SW480 (cell line): Measurements from ENCODE around the gene DNLZ.

Experiments
- DNase-seq: peaks from one replicate; pipeline ENCODE4 v3.0.0-alpha.2; 2016; ENCODE audit warnings: low spot score

DNLZ gene

DNA sequence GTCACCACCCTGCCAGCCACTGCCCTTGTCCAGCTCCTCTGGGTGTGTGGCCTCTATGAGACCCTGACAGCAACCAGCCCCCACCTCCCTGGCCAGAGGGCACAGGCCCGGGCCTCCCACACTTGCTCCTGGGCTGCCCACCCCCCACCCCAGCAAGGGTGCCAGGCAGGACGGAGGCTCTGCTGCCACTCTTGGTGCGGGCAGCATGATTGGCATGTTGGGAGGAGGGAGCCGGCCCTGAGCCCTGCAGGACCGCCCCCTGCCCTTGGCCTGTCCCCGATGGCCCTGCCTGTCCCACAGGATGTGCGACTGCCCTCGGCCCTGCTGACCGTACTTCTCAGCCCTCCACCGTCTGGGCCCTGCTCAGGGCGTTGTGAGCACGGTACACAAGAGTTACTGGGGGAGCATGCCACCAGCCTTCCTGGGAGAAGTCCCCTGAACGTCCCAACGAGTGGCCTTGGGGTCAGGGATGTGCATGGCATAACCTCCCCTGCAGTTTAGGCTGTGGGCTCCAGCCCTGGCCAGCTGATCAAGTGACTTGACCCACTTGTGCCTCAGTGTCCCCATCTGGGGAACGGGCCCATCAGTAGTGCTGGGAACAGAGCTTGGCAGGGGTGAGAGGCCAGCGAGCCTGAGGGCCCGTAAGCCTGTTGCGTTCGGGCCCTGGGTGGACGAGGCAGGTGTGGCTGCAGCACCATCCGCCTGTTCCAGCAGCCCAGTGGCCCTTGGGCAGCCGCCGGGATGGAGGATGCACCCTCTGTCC is 20.2 kb downstream of the DNLZ start:
- no peak for DNase-seq

DNA sequence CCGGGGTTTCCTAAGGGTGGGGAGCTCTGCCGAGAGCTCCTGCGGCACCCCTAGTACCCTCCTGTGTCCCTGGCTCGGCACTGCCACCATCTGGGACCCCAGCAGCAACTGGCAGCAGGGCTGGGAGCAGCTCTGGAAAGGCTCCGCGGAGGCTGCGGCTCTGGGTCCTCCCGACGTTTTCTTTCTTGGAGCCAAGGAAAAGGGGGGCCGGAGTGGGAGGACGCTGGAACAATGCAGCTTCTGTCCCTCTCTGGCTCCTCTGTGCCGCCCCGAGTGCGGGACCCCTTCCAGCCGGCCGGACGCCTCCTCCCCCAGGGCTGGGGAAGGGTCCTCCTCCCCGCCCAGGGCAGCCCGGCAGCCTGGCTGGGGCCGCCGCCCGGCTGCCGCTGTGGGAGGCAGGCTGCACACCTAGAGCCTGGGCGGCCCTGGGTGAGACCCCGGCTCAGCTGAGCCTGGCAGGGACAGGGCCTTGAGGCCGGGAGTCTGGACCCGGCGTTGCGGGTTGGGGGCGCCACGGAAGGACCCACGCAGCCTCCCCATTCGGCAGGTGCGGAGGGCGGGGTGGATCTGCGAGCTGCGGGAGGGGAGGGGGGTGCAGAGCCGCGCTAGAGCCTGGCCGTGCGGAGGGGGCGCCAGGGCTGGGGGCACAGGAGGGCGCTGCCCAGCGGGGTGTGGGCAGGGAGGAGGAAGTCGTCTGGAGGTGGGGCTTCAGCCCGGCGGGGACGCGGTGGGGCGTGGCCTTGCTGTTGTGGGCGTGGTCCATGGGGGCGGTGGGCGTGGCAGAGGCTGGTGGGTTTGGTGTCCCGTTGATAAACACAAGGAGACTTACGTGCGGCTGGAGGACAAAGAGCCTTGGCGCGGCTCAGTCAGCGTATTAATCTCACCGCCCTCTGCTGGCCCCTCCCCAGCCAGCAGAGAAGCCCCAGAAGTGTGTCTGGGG is 21.1 kb downstream of the DNLZ start:
- DNase-seq = peak; percentile 52

DNA sequence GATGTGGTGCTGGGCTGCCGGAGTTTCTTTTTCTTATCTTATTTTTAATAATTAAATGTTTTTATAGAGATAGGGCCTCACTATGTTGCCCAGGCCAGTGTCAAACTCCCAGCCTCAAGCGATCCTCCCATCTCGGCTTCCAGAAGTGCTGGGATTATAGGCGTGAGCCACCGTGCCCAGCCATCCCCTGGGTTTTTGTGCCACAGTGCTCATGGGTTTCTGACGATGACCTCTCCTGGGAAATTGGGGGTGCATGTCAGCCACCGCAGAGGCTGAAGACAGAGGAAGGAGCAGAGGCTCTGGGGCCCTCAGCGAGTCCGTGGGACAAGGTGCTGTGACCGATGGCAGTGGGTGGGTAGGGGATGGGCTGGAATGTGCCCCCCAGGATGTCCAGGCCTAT is 21.8 kb downstream of the DNLZ start:
- DNase-seq = no peak

DNA sequence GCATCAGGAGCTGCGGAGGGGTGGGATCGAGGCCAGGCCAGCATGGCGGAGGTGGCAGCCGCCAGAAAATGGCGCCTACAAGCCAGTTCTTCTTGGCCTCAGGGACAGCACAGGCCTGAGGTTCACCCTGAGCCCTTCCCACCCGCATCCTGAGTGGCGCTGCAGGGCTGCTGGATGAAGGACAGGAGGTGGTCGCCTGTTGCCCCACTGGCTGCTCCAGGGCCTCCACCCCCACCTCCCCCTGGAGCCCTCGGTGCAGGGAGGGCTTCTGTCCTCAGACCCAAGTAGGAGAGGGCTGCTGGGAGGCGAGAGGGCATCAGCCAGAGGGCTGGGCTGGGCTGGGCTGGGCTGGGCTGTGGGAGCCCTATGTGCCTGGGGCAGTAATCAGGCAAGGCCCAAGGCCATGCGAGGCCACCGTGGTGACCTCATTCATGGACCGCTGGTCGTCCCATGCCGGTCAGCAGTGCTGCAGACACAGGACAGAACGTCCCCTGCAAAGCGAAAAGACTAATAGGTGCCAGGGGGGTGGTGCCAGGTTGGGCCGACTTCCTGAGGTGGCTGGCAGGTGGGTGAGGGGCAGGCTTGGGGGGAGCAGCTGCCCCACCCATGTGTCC is 22.4 kb downstream of the DNLZ start:
- DNase-seq = no peak

DNA sequence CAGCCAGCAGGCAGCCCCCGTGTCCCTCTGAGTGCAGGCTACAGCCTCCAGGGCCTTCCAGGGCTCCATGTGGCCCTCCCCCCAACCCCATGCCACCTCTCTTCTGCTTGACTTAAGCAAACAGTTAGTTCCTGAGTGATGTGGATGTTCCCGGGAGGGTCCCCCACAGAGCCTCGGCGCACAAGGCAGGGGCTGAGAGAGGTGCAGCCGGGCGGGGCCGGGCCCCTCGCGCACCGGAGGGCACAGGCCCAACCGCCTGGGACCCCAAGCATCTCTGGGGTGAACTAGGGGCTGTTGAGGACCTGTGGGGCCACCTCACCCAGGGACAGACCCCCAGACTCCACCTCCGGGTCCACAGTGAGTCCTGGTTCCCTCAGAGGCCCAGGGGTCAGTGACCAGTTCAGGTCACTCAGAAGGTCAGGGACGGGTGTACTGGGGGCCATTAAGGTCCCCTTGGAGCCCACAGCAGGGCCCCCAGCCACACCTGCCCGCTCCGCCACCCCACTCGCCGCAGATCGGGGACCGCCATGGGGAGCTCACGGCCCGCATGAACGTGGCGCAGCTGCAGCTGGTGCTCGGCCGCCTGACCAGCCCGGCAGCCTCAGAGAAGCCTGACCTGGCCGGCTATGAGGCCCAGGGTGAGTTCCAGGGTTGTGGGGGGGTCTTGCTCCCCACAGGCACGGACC is 23.0 kb downstream of the DNLZ start:
- DNase-seq = no peak

DNA sequence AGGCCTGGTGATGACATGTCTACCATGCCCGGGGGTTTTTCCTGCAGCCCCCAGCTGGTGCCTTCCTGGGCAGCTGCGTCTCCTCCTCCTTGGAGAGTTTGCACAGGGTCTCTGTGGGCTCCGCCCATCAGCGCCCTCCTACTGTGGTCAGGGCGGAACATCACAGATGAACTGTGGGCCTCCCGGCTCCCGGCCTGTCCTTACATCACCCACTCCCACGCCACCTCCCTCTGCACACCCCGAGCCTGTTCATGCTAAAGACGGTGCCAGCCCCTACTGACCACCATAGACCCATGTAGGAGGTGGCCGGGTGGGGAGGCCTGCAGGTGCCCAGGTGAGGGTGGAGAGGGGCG is 23.6 kb downstream of the DNLZ start:
- DNase-seq = no peak

DNA sequence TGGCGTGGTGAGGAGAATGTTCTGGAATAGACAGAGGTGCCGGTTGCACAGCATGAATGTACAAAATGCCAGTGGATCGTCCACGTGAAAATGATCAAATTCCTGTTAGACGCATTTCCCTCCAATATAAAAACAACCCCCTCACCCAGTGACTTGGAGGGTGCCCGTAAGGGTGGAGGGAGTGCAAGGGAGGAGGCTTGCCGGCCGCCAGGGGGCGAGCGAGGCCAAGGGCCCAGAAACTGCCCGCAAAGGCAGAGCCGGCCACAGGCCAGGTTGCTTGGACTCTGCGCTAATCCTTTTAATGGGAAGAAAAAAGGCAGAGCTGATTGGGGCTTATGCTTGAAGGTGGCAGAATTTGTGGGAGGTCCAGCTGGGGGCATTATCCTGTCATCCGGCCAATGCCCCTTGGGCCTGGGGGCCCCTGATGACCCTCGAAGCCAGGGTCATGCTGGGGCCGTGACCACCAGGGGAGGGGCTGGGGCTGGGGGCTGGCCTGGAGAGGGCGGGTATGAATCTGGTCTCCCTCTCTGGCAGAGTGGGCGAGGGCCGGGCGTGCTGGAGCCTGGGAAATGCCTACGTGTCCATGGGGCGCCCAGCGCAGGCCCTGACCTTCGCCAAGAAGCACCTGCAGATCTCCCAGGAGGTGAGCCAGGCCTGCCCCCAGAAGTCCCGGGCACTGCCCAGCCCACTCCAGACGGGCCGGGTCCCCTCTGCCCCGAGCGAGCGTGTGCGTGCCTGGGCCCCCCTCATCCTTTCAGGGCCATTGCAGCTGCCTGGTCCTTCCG is 24.2 kb downstream of the DNLZ start:
- DNase-seq = peak; percentile 56

DNA sequence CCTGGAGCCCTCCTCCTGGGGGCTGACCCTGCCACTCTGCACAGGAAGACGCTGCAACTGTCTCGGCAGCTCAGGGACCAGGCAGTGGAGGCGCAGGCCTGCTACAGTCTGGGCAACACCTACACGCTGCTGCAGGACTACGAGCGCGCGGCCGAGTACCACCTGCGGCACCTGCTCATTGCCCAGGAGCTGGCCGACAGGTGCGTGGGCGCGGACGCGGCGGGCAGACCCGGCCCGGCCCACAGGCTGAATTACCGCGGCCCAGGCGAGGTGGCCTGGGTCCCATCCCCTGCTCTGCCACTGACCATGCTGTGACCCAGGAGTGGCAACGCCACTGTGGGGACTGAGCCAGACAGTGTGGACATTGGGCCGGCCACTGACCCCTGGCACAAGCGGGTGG is 25.0 kb downstream of the DNLZ start:
- no peak for DNase-seq

DNA sequence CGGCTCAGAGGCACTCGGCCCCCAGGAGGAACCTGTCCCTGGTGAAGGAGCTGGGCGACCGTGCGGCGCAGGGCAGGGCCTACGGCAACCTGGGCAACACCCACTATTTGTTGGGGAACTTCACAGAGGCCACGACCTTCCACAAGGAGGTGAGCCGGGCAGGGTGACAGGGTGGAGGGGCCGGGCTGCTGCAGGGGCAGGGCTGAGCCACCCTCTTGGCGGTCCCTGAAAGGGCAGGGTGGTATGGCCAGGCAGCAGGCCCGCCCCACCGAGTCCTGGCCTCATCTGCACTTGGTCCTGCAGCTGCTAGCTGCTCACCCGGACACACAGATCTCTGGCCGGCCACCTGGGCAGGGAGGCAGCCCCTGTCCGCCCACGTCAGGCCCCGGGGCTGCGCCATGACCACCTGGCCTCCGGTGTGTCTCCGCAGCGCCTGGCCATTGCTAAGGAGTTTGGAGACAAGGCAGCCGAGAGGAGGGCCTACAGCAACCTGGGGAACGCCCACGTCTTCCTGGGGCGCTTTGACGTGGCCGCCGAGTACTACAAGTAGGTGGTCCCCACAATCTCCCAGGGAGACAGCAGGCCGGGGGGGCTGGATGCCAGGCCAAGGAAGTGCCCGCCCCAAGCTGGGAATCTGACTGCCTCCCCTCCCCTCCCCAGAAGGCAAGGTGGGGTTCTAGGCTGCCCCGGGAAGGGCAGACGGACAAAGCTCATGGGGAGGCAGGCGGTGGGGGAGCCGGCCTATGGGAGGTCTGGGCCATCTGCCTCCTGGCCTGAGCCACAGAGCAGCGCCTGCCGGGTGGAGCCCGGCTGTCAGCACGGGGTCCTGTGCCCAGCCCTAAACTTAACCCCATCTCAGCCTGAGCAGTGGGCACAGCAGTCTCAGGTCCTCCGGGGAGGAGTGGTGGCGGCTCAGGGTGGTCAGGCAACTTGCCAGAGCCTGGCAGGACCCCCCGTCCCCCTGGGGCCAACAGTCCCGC is 25.8 kb downstream of the DNLZ start:
- DNase-seq = no peak

DNA sequence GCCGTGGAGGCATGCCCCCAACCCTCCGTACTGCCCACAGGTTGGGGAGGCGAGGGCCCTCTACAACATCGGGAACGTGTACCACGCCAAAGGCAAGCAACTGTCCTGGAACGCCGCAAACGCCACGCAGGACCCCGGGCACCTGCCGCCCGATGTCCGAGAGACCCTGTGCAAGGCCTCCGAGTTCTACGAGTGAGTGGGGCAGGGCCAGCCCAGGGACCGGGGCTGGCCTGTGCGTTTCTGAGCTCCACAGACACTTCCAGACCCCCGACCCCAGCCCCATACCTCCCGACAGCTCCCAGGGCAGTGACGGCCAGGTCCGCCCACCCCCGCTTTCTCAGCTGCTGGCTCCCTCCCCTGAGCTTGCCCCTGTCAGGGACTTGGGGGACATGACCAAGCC is 26.7 kb downstream of the DNLZ start:
- no peak for DNase-seq

DNA sequence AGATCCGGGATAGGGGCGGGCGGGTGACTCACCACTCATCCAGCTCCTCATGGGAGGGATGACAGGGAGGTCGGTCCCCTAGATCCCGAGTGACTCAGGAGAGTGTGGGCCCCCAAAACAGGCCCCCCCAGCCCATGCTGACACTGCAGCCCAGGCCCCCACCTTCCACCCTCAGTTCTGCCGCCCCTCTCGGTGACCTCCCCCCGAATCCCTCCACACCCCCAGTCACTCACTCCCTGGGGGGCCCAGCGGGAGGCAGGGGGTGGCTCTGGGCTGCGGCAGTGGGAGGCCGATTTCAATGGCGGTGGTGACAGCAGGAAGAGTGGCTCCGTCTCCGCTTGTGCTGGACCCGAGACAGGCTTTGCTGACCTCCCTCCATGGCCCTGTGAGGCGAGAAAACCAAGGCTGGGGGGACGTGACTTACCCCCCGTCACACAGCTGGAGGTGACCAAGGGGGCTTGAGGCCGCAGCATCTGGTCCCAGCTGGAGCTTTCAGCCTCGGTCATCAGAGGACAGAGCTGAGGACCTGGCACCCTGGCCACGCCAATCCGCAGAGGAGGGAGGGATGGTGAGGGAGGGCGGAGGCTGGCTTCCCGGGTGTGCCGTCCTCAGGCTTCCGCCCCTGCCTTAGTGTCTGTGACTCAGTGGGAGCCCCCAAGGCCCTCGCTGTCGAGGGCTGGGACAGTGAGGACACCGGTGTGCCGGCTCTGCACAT is 27.2 kb downstream of the DNLZ start:
- no peak for DNase-seq

DNA sequence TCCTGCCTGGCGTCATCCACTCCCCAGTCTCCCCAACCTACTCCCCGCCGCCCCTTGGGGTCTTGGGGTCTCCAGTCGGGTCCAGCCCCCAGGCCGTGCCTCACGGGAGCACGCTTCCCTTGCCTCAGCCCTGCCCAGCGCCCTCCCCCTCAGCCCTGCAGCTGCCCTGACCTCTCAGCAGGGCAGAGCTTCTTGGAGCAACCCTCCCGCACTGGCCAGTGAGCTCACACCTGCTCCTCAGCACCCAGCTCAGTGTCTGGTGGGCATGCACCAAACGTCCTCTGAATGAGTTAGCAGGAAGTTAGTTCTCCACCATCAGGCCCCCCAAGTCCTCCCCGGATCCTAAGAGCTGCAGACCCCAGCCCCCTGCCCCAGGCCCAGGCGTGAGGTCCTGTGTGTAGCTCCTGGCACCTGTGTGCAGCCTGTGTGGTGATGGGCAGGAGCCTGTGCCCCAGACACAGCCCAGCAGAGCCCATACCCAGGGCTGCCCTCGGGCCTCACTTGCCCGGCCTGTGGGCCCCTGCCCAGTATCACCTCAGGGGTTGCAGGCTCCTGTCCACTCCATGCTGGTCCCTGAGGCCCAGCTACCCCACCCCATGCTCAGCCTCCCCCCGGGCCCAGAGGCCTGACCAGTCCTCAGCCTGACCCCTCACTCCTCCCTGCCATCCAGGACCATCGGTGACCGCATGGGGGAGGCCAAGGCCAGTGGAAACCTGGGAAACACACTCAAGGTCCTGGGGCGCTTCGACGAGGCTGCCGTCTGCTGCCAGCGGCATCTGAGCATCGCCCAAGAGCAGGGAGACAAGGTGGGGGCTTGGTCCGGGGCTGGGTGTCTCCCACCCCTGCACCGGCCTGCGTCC is 28.0 kb downstream of the DNLZ start:
- DNase-seq = no peak

DNA sequence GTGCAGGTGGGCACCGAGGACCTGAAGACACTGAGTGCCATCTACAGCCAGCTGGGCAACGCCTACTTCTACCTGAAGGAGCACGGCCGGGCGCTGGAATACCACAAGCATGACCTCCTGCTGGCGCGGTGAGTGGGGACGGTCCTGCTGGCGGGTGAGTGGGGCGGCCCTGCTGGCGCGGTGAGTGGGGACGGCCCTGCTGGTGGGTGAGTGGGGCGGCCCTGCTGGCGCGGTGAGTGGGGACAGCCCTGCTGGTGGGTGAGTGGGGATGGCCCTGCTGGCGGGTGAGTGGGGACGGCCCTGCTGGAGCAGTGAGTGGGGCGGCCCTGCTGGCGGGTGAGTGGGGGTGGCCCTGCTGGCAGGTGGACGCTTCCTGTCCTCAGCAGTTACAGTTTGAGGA is 29.0 kb downstream of the DNLZ start:
- DNase-seq = no peak

DNA sequence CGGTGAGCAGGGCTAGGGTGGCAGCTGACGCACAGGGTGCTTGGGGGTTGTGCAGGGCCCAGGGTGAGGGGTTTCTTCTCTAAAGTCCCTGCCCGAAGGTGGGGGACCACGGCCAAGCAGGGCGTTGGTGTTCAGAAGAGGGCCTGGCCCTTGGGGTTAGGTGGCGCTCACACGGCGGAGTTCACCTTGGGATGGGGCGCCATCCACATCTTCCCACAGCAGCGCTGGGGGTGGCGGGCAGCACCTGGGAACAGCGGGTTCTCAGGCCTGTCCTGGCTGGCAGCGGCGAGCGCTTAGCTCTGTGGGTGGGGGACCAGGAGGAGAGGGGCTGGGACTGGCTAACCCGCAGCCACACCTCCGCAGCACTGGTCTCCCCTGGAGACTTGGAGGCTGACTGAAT is 30.1 kb downstream of the DNLZ start:
- DNase-seq = no peak

DNA sequence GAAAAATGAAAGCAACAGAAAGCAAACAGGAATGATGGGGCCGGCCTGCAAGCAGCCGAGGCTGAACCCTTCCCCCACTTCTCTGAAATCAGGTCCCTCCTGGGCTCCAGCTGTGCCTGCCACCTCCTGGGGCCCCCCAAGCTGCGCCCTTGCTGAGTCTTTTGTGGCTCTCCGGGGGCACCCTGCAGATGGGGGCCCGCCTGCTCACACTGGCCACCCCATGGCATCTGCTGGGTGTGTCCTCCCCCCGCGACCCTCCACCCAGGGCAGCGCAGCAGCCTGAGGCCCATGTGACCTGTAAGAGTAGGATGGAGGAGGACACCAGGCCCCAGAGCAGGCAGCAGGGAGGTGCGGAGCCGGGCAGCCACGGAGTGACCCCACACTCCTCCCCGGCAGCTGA is 30.5 kb downstream of the DNLZ start:
- DNase-seq = no peak

DNA sequence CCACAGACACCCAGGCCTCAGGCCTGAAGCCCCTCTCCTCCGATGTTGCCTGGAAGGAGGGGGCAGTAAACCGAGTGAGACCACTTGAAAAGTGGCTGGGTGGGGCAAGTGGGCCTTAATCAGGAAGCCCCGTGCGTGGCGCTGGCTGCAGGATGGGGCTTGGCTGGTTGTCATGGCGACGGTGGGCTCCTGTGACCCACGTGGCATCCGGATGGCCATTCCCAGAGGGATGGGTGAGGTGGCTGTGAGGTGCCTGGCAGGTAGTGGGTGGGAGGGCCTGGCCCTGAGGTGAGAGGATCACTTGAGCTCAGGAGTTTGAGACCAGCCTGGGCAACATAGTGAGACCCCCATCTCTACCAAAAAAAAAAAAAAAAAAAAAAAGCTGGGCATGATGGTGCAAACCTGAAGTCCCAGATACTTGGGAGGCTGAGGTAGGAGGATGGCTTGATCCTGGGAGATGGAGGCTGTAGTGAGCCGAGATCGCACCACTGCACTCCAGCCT is 31.0 kb downstream of the DNLZ start:
- DNase-seq = no peak

DNA sequence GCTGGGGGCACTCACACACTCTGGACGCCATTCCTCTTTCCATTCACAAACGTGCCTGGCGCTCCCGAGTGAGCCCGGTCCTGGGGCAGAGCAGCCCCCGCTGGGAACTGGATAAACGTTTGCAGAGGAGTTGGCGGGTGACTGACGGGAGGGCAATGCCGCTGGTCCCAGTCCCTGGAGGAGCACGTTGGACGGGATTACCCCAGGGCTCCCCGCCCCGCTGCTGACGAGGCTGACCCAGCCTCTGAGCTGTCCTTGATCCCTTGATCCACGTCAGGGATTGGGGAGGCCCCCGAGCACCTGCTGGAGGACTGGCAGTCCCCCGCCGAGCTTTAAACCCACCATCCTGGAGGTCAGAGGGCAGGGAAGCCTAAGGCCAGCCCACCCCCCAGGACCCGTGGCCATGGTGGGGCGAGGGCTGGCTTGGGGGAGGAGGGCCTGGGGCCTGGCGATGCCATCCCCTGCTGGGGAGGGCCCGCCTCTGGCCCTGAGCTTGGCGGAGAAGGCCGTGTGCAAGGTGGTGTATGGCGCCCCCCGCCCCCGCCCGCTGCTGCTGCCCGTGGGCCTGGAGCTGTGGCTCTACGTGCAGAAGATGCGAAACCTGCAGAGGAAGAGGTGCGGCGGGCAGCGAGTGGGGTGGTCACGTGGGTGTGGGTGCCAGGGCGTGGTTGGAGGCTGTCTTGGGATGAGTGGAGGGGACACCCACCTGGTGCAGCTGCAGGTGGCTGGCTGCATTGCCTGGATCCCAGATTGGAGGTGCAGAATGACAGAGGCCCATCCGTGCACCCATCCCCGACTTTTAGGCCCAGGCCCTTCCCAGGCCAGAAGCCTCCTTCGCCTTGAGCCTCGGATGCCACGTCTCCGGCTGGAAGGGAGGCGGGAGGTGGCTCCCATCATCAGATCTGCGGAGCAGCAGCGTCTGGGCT is 31.7 kb downstream of the DNLZ start:
- DNase-seq = no peak
